Activated CD8-positive, alpha-beta memory T cell treated with anti-CD3 and anti-CD28 coated beads, Interleukin-2, amount 50 U/mL, for 48 hours (primary cell): ENCODE measurements around the gene PLXNB1.
A peak's percentile ranks its signal among the peaks of the same experiment; 100 is the strongest.
"Not testable (repeated sequence)": the region's sequence is repeated elsewhere in the genome, so short reads cannot be mapped to it uniquely, and the experiment has no call there.

ENCODE experiments used
- DNase-seq: peaks from one replicate; pipeline ENCODE4 v3.0.0-alpha.2; 2020

Gene PLXNB1

GRCh38 chr3:48463703-48464102 lies 33.8 kb upstream of the PLXNB1 start:
- DNase-seq = no peak

DNA sequence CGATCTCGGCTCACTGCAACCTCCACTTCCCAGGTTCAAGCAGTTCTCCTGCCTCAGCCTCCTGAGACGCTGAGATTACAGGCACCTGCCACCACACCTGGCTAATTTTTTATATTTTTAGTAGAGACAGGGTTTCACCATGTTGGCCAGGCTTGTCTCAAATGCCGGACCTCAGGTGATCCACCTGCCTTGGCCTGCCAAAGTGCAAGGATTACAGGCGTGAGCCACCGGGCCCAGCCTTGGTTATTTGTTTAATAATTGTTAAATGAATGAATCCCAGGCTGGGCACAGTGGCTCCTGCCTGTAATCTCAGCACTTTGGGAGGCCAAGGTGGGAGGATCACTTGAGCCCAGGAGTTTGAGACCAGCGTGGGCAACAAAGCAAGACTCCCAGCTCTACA lies 31.9 kb upstream of the PLXNB1 start:
- not testable (repeated sequence) for DNase-seq

- DNase-seq = no peak
These were observed 30.6 kb upstream of the PLXNB1 start for GRCh38 chr3:48460517-48460902.

GRCh38 chr3:48459773-48460516 lies 30.1 kb upstream of the PLXNB1 start:
- no peak for DNase-seq

- DNase-seq = no peak
These were observed 29.4 kb upstream of the PLXNB1 start for GRCh38 chr3:48459331-48459730.

DNA sequence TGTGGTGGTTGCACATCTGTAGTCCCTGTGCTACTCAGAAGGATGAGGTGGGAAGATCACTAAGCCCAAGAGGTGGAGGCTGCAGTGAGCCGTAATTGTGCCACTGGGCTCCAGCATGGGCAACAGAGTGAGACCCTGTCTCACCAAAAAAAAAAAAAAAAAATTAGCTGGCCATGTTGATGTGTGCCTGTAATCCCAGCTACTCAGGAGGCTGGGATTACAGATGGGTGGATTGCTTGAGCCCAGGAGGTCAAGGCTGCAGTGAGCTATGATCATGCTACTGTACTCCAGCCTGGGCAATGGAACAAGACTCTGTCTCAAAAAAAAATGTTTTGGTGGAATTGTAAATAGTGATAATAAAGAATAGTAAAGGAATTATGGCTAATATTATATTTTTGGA lies 26.6 kb upstream of the PLXNB1 start:
- no peak for DNase-seq

DNA sequence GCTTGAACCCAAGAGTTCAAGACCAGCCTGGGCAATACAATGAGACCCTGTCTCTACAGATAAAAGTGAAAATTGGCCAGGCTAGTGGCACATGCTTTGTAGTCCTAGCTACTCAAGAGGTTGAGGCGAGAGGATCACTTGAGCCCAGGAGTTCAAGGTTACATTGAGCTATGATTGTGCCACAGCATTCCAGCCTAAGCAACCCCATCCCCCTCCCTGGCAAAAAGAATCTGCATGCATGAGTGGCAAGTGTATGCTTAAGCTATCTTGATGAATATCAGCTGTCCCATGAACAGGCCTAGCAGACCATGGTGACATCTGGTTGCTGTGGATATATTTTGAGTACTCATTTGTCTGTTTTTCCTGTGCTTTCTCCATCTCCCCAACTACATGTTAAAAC lies 21.4 kb upstream of the PLXNB1 start:
- DNase-seq = no peak

DNA sequence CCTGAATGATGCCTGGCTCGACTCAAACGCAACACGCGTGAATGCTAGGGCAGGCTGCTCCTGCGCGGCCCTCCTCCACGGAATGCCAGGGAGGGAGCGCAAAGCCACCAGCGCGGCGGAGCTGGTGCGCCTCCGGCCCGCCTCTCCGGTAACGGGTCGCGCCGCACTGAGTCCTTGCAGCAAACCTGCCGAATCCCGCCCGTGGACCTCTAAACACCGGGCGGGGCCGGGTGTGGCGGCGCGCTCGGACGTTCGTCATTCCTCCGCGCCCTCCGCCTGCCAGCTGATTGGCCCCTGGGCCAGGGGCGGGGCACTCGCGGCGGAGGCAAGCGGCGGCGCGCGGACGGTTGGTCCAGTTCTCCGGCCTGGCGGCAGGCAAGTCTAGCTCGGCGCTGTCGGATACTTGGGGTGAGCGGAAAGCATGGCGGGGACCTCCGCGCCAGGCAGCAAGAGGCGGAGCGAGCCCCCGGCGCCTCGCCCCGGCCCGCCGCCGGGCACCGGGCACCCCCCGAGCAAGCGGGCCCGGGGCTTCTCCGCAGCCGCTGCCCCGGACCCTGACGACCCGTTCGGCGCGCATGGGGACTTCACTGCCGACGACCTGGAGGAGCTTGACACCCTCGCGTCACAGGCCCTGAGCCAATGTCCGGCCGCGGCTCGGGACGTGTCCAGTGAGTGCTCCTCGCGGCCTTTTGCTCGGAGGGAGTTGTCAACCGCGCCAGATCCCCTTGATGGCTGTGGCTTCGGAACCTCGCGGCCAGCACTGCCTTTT lies 16.7 kb upstream of the PLXNB1 start, which contains the start of gene ATRIP:
Gene ATRIP, plus strand, starts transcription at position 313 of the 769 bp plus-strand sequence. Its CDS starts 109 bp downstream, at position 422.
- peak; percentile 94 for DNase-seq

GRCh38 chr3:48446043-48446424 lies 16.1 kb upstream of the PLXNB1 start:
- DNase-seq = no peak

GRCh38 chr3:48445277-48445882 lies 15.5 kb upstream of the PLXNB1 start:
- DNase-seq = no peak

DNA sequence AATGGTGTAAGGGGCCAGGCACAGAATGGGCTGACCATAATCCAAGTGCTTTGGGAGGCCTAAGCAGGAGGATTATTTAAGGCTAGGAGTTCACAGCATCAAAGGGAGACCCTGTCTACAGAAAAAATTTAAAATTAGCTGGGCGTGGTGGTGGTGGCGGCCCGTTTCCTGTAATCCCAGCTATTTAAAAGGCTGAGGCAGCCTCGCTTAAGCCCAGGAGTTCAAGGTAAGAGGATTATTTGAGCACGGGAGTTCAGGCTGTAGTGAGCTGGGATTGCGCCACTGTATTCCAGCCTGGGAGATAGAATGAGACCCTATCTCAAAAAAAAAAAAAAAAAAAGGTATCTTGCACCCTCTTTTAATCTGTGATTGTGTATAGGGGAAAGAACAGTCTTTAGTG lies 12.1 kb upstream of the PLXNB1 start:
- no peak for DNase-seq

DNA sequence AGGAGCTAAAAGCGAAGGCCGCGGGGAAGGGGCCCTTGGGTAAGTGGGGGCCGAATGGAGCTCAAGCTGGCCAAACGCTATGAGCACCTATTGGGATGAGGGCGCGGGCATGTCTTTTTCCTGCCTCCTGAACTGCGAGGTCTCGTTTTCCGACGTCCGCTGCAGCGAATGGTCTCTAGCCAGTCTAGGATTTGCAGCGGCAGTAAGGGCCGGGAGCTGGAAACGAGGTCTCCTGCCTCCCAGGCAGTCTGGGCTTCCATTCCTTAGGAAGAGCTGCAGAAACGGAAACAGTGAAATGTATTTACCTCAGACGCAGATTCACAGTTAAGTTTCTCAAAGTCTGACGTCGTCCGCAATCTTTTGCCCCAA lies 10.7 kb upstream of the PLXNB1 start:
- DNase-seq = no peak

GRCh38 chr3:48439820-48440589 lies 10.1 kb upstream of the PLXNB1 start, which contains the start of the genes CCDC51 and TMA7:
Gene CCDC51, minus strand, starts transcription at chr3:48440119. Its CDS starts 4,991 bp downstream, at chr3:48435128.
Gene TMA7, plus strand, starts transcription at chr3:48440257. Its CDS starts 40 bp downstream, at chr3:48440297.
- peak; percentile 98 for DNase-seq

DNA sequence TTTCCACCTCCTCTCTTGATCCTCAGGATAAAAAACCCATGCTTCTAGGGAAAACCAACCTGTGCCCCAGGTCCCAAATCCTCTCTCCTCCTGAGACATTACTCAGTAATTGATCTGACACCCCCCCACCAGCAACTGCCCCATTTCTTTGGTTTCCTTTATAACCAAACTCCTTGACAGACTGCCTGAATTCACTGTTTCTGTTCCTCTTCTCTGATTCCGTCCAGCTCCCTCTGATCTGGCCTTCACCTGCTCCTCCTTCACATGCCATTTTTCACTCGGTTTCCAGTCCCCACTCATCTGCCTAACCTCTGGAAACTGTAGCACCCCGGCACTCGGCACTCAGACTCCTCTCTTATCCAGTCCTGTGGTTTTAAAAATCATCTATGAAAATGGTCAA lies 7.9 kb upstream of the PLXNB1 start:
- DNase-seq = no peak

GRCh38 chr3:48436855-48437254 lies 7.0 kb upstream of the PLXNB1 start:
- no peak for DNase-seq

DNA sequence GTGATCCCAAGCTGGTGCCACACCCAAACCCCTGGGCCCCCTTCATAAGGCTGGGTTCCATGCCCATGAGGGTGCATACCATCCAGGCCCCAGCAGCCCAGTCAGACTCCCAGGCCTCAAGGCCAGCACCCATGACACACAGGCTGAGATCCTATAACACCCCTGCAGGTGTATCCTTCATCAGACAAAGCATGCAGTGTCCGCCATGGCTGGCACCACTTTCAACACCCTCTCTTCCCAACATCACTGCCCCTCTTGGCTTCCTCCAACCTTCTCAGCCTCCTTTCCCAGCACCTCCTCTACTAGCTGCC lies 6.5 kb upstream of the PLXNB1 start:
- DNase-seq = no peak

GRCh38 chr3:48435774-48436476 lies 6.0 kb upstream of the PLXNB1 start:
- peak; percentile 91 for DNase-seq

DNA sequence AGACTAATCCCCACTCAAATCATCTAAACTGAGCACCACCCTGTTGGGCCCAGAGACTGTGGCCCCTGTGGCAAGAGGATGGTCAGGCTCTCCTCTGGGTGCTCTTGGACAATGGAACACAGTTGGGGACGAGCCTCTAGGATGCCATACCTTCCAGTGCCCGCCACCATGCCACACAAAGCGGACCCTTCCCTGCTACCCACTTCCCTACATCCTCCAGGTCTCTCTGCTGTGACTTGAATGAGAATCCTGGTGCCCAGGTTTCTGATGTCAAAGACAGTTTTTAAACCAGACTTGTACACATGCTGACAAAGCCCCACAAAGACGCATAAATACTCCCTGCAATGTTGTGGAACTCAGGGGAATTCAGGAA lies 5.3 kb upstream of the PLXNB1 start:
- no peak for DNase-seq

DNA sequence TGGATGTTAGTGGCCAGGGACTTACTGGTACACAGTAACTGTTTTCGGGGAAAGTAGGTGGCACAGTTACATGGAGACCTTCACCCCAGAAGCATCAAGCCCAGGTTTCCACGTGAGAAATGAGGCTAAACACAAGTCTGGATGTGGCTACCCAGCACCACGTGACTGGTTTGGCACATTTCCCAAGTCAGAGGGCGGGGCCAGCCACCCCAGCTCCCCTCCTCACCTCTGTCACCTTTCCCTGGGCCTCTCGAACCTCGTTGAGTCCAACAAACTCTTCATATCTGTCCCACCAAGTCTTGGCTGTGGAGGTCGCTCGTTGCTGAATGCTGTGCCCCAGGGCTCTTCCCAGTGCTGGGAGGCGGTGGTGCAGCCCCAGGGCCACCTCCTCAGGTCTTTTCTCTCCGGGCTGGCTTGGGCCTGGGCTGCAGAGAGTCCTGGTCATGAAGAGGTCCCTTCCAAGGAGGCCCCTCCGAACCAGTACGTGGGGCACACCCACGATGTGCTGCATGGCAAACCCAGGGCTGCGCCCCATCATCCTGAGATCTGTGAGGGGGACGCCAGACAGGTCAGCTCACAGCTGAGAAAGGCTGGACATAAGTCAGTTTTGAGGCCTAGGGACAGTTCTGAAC lies 4.8 kb upstream of the PLXNB1 start:
- DNase-seq = no peak

DNA sequence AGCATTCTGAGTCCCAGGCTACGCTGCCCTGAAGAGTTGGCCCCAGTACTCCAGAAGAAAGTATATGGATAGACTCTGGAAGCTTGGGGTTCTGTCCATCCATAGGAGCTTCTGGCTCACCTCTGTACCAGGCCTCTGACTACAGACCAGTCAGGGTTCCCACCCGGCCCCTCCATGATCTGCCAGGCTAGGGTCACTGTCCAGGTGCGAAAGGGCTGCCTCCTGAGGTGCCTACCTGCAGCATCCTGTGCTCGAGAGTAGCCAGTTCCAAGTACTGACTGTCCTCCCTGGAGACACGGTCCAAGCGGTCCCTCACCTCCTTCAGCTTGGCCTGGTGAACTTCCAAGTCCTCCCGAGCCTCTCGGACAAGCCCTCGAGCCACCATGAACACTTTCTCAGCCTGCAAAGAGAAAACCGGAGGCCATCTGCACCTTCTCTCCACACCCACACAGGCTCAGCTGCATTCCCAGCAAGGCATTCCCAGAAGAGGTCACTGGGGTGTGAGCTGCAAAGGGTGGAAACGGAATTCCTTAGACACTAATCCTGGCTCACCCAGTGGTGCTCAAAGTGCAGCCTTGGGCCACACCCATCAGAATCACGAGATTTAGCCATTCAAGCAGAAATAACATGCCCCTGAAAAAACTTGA lies 3.7 kb upstream of the PLXNB1 start:
- DNase-seq = no peak
